Left lung (tissue), 10 donors: ENCODE measurements around the gene CDK14. TPM values are rescaled to one million over a fixed set of nuclear protein-coding genes. Genes with fewer than 3 reads are reported as not detected.
A peak's percentile ranks its signal among the peaks of the same experiment; 100 is the strongest.

Experiments used
- ATAC-seq: fragments of 200-7000 bp; cut with Tn5 transposase; one replicate; pipeline ENCODE4 v1.9.1; 2020; ENCODE audit warnings: moderate library complexity
- DNase-seq, 4 donors: peaks; one replicate each; pipeline ENCODE4 v3.0.0-alpha.2; 2013 to 2020
- H3K27ac ChIP-seq, 2 donors: fragments of 200-600 bp; sonication (generic) in 1 of 2; one replicate each; pipeline versions ENCODE4 v1.5.0 to v1.8.0; 2020 to 2021
- H3K27me3 ChIP-seq, 2 donors: fragments of 200-600 bp; sonication (generic) in 1 of 2; one replicate each; pipeline versions ENCODE4 v1.5.0 to v1.8.0; 2020 to 2021
- H3K36me3 ChIP-seq, 2 donors: fragments of 200-600 bp; sonication (generic) in 1 of 2; one replicate each; pipeline versions ENCODE4 v1.5.0 to v1.8.0; 2020 to 2021
- H3K4me1 ChIP-seq, 2 donors: fragments of 200-600 bp; one replicate each; pipeline ENCODE4 v1.8.0; 2021
- H3K4me3 ChIP-seq, 2 donors: fragments of 200-600 bp; sonication (generic) in 1 of 2; one replicate each; pipeline versions ENCODE4 v1.5.0 to v1.8.0; 2020 to 2021; ENCODE audit warnings: mild to moderate bottlenecking in 1 of 2
- H3K9me3 ChIP-seq, 2 donors: fragments of 200-600 bp; sonication (generic) in 1 of 2; one replicate each; pipeline versions ENCODE4 v1.5.0 to v1.8.0; 2020 to 2021
- intact Hi-C, 2 donors: fragments of 100-400 bp; cut with DNase I; formaldehyde crosslinking; loops; one replicate each; pipeline versions ENCODE4 v1.11.2 to v1.14.2; 2022
- polyA plus RNA-seq, 6 donors: library from polyadenylated mRNA; unstranded; fragments of 120-200 nt; gene quantifications; one replicate each; pipeline ENCODE4 v1.2.1, GENCODE V29; 2013; ENCODE audit not compliant: insufficient read length in 6 of 6
- total RNA-seq, 2 donors: library from RNA; stranded (reverse); fragmentation: NEBNext Ultra II Directional; extraction: Animal tissue kit (Norgen Biotek cat#: 25700); gene quantifications; one replicate each; pipeline ENCODE4 v1.2.1, GENCODE V29; 2021
- TF ChIP-seq, protein P1 (sequence below), 2 donors: fragments of 200-600 bp; sonication (generic) in 1 of 2; IDR thresholded peaks; one replicate each; pipeline versions ENCODE4 v1.5.0 to v1.8.0; 2021; ENCODE audit warnings: antibody characterized with exemption in 2 of 2
- donor health status: DM: no; HTN: yes; CAD: no.
- donor health status: DM: no; HTN: no; CAD: no.

The CDK14 gene
- total and polyA plus RNA-seq, 8 donors = 24.1 to 45.1 (median 30.0) TPM

DNA sequence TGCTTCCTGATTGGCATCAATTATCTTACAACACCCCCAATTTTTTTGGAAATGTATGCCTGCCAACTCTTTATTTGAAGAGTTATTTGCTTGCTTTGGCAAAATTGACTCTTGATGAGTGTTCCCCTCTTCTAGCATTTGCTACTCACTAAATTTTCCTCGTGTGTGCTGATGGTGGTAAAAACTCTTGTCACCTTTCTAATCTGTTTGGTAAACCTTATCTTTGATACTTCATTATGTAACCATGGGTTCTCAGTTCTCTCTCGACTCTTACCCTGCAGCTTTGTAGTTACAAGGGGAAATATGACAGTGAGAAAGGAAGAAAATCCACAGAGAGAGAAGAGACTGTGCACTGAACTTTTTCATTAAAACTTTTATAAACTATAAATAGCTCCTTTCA lies 102.5 kb downstream of the CDK14 start:
- Histone ChIP-seq H3K27me3 (no peaks in the 10 kb centered on the region), H3K4me3 (no peak overlapping the region), H3K4me1 (peaks cover 0 to 13% of the 10 kb centered on the region in 2 donors), H3K27ac (no peak overlapping the region), H3K9me3 (no peaks in the 10 kb centered on the region), H3K36me3 (no peaks in the 10 kb centered on the region)
- TF ChIP-seq, protein P1, sequence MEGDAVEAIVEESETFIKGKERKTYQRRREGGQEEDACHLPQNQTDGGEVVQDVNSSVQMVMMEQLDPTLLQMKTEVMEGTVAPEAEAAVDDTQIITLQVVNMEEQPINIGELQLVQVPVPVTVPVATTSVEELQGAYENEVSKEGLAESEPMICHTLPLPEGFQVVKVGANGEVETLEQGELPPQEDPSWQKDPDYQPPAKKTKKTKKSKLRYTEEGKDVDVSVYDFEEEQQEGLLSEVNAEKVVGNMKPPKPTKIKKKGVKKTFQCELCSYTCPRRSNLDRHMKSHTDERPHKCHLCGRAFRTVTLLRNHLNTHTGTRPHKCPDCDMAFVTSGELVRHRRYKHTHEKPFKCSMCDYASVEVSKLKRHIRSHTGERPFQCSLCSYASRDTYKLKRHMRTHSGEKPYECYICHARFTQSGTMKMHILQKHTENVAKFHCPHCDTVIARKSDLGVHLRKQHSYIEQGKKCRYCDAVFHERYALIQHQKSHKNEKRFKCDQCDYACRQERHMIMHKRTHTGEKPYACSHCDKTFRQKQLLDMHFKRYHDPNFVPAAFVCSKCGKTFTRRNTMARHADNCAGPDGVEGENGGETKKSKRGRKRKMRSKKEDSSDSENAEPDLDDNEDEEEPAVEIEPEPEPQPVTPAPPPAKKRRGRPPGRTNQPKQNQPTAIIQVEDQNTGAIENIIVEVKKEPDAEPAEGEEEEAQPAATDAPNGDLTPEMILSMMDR (IDR thresholded peaks at IDR 0.05) = no peak
- DNase-seq (no peak), ATAC-seq (peak; percentile 49)
- intact Hi-C loops = no loop called here

DNA sequence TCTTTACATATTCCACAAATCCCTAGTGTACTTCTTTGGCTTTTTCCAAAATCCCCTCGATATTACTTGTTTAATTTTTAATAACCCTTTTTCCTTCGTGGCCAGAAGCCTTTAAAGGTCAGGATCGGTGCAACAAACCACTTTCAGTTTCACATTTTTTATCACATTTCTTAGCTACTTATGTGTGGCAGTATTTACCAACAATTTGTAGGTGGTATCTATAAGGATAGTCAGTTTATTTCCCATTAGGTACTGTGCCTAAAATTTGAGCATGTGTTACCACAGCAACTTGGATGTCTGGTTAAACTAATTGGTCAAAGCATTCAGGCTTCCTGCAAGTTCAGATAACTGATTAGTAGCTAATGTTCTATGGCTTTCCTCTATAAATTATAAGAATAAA lies 104.9 kb downstream of the CDK14 start:
- TF ChIP-seq, protein P1 (IDR thresholded peaks at IDR 0.05) = no peak
- intact Hi-C loops = no loop called here
- Histone ChIP-seq H3K36me3 (no peaks in the 10 kb centered on the region), H3K27me3 (no peaks in the 10 kb centered on the region), H3K4me3 (peak overlapping the region in 1 of 2 donors; percentile 1), H3K27ac (no peak overlapping the region), H3K9me3 (no peaks in the 10 kb centered on the region), H3K4me1 (peaks cover 0 to 13% of the 10 kb centered on the region in 2 donors)
- ATAC-seq (peak; percentile 22), DNase-seq (no peak)

DNA sequence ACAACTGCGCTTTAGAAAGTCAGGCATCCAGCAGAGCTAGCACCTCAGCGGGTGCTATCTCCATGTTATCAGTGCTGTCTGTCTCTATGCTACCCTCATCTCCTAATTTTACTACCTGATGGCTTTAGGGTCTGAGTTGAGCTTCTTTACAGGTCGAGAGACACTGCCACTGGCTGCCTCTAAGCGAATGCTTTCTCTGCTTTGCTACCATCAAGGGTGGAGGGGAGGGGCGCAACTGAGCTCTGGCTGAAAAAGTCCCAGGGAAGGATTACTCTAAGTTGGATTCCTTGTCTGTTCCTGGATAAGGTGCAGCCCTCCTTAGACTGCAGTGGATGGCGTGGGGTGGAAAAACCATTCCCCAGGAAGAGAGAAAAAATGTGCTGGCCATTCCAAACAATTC lies 105.7 kb downstream of the CDK14 start:
- Histone ChIP-seq H3K4me3 (no peak overlapping the region), H3K4me1 (peaks cover 0 to 18% of the 10 kb centered on the region in 2 donors)

GRCh38 chr7:90705391-90706071 lies 109.4 kb downstream of the CDK14 start:
- TF ChIP-seq, protein P1 (IDR thresholded peaks at IDR 0.05) = no peak
- Histone ChIP-seq H3K4me1 (peaks cover 4 to 15% of the 10 kb centered on the region in 2 donors), H3K36me3 (no peaks in the 10 kb centered on the region), H3K9me3 (no peaks in the 10 kb centered on the region), H3K27ac (no peak overlapping the region), H3K4me3 (no peak overlapping the region), H3K27me3 (no peaks in the 10 kb centered on the region)
- intact Hi-C loops = no loop called here
- DNase-seq = no peak
- peak; percentile 36 for ATAC-seq

More for the DNA sequence above, 105.7 kb downstream of the CDK14 start:
- ATAC-seq (no peak), DNase-seq (peak in 1 of 4 donors; percentile 13)
- Histone ChIP-seq H3K27me3 (no peaks in the 10 kb centered on the region), H3K9me3 (no peaks in the 10 kb centered on the region), H3K36me3 (no peaks in the 10 kb centered on the region), H3K27ac (no peak overlapping the region)
- intact Hi-C loops = no loop called here
- TF ChIP-seq, protein P1 (IDR thresholded peaks at IDR 0.05) = no peak

- H3K4me3 ChIP-seq = no peak overlapping the region
- intact Hi-C loops = no loop called here
These were observed 110.1 kb downstream of the CDK14 start for GRCh38 chr7:90706072-90706716.

More at GRCh38 chr7:90706072-90706716, 110.1 kb downstream of the CDK14 start:
- Histone ChIP-seq H3K9me3 (no peaks in the 10 kb centered on the region), H3K27me3 (no peaks in the 10 kb centered on the region), H3K27ac (no peak overlapping the region), H3K36me3 (no peaks in the 10 kb centered on the region), H3K4me1 (peaks cover 4 to 12% of the 10 kb centered on the region in 2 donors)
- DNase-seq = no peak
- TF ChIP-seq, protein P1 (IDR thresholded peaks at IDR 0.05) = no peak
- ATAC-seq = peak; percentile 70
